ENCODE data around the gene RXFP4. TPM values are rescaled to one million over a fixed set of nuclear protein-coding genes. Genes with fewer than 3 reads are reported as not detected.
"Not testable (repeated sequence)": the region's sequence is repeated elsewhere in the genome, so short reads cannot be mapped to it uniquely, and the experiment has no call there.

RXFP4 gene
- total and polyA plus RNA-seq, 2 of the 13 experiments (the other 11 are each of a cell fraction or from before 2014, with no cell fraction given) = 0.38 to 1.4 TPM

- peak overlapping the region in 1 of 3 experiments; percentile 83; a peak in 1 of 6 replicates for H3K4me3 ChIP-seq (replicated peaks in 1 of 3; ENCODE audit: insufficient read depth in 1 of 3, low read depth in 2 of 3, low read length in 3 of 3)
- POLR2A ChIA-PET = interaction anchor here (0.9 to 3.1 kb wide), 7 partner anchors 10 to 71 kb away, joined by 3 to 21 read pairs (median 6); partner anchors contain the start of gene SYT11
- H3K36me3 ChIP-seq (replicated peaks in 1 of 2; ENCODE audit: control insufficient read depth in 1 of 2, insufficient read depth in 2 of 2, low read length in 2 of 2) = peaks cover 10 to 64% of the 10 kb centered on the region in 2 experiments; a peak in 4 of 5 replicates
- H3K4me1 ChIP-seq (ENCODE audit: insufficient read depth, low read length) = peaks cover 50% of the 10 kb centered on the region
- H3K9me3 ChIP-seq (ENCODE audit: low read length); ATAC-seq; BruUV-seq (replicated peaks); H2AFZ ChIP-seq (ENCODE audit: low read length); intact Hi-C loops (cut with micrococcal nuclease; ENCODE audit: unreplicated experiment); CTCF ChIA-PET (ENCODE audit: low intra/inter-chr PET ratio, low total read pairs); DNase-seq (ENCODE audit: low spot score); H3K27ac ChIP-seq (ENCODE audit: extremely low read length, insufficient read depth, low read length); H3K27me3 ChIP-seq (ENCODE audit: control insufficient read depth in 1 of 2, insufficient read depth in 2 of 2, low read length in 2 of 2); FAIRE-seq: not testable (repeated sequence)
- peak overlapping the region; percentile 15; the same call in 1 of the 2 replicates for H3K9ac ChIP-seq (ENCODE audit: insufficient read depth, low read depth, low read length)
- H4K20me1 ChIP-seq (ENCODE audit: insufficient read depth, low read length) = peaks cover 26% of the 10 kb centered on the region; the same call in 1 of the 2 replicates
- peaks cover 54% of the 10 kb centered on the region for H3K79me2 ChIP-seq (ENCODE audit: insufficient read depth, low read length)
- 92% methylated on average over 10 of the region's 10 CpGs for WGBS (ENCODE audit: low lambda C conversion rate)
- in situ Hi-C loops (cut with HindIII; ENCODE audit: extremely low pct_ligation_motif_present, low pct_unique_long_range_greater_than_20kb) = loop anchor here (10.0 kb wide), 1 partner anchor 54 kb away; no protein-coding TSS in a partner anchor
- peak overlapping the region; percentile 95 for H3K4me2 ChIP-seq (ENCODE audit: low read depth, low read length)
These were observed 10.7 kb upstream of the RXFP4 start for GRCh38 chr1:155930725-155931124.

DNA sequence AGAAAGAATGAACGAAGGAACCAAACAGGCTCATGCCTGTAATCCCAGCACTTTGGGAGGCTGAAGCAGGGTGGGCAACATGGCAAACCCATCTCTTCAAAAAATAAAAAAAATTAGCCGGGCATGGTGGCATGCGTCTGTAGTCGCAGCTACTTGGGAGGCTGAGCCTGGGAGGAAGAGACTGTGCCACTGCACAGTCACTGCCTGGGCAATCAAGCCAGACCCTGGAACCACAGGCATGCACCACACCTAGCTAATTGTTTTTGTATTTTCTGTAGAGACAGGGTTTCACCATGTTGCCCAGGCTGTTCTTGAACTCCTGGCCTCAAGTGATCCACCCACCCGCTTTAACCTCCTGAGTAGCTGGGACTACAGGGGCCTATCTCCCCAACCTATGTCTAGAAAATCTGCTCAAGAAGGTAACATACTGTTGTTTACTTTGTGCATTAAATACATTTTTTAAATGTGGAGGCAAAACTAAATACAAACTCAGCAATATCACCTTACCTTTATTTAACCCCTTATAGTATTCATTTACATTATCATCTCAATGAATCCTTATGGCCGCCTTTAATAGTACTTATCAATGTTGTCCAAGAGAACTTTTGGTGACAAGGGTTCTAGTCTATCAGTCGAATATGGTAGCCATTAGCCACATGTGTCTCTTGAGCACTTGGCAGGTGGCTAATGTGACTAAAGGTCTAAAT lies 10.0 kb upstream of the RXFP4 start:
- no peak overlapping the region for H3K27ac ChIP-seq (ENCODE audit: extremely low read length, insufficient read depth, low read length)

More for the DNA sequence above, 10.0 kb upstream of the RXFP4 start:
- no peak for FAIRE-seq
- H3K4me3 ChIP-seq (replicated peaks in 1 of 3; ENCODE audit: insufficient read depth in 1 of 3, low read depth in 2 of 3, low read length in 3 of 3) = peak overlapping the region in 2 of 3 experiments; percentile 34 to 83; a peak in 4 of 6 replicates
- H3K79me2 ChIP-seq (ENCODE audit: insufficient read depth, low read length) = peaks cover 54% of the 10 kb centered on the region
- peak in 1 of 2 experiments; percentile 20; a peak in 1 of 4 replicates for TF ChIP-seq POLR2A (IDR thresholded peaks at IDR 0.05; ENCODE audit: insufficient read depth in 1 of 2, low read depth in 2 of 2, low read length in 2 of 2)
- no peak for TF ChIP-seq ATRX (CRISPR knock-in tag; IDR thresholded peaks at IDR 0.05; ENCODE audit: borderline replicate concordance)
- TF ChIP-seq, protein P1, sequence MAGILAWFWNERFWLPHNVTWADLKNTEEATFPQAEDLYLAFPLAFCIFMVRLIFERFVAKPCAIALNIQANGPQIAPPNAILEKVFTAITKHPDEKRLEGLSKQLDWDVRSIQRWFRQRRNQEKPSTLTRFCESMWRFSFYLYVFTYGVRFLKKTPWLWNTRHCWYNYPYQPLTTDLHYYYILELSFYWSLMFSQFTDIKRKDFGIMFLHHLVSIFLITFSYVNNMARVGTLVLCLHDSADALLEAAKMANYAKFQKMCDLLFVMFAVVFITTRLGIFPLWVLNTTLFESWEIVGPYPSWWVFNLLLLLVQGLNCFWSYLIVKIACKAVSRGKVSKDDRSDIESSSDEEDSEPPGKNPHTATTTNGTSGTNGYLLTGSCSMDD (CRISPR knock-in tag; IDR thresholded peaks at IDR 0.05) = no peak
- TF ChIP-seq, protein P2, sequence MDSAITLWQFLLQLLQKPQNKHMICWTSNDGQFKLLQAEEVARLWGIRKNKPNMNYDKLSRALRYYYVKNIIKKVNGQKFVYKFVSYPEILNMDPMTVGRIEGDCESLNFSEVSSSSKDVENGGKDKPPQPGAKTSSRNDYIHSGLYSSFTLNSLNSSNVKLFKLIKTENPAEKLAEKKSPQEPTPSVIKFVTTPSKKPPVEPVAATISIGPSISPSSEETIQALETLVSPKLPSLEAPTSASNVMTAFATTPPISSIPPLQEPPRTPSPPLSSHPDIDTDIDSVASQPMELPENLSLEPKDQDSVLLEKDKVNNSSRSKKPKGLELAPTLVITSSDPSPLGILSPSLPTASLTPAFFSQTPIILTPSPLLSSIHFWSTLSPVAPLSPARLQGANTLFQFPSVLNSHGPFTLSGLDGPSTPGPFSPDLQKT (CRISPR knock-in tag; IDR thresholded peaks at IDR 0.05; ENCODE audit: borderline replicate concordance) = no peak
- TF ChIP-seq POLR2AphosphoS5 (IDR thresholded peaks at IDR 0.05; ENCODE audit: low read depth, low read length) = 0 out of 2 replicates have a peak, but pooled peaks have one; percentile 3
- peak in 1 of 2 experiments; percentile 25; a peak in 1 of 4 replicates for TF ChIP-seq MAFK (conservative IDR thresholded peaks at IDR 0.05 in 1 of 2, IDR thresholded peaks at IDR 0.05 in 1 of 2; ENCODE audit: low read length in 2 of 2)
- TF ChIP-seq MAFF (IDR thresholded peaks at IDR 0.05; ENCODE audit: low read depth, low read length) = 0 out of 2 replicates have a peak, but pooled peaks have one; percentile 23
- TF ChIP-seq RBFOX2 (IDR thresholded peaks at IDR 0.05; ENCODE audit: low read depth, low read length) = peak; percentile 57
- no peak for TF ChIP-seq GFI1 (CRISPR knock-in tag; IDR thresholded peaks at IDR 0.05; ENCODE audit: borderline replicate concordance)
- TF ChIP-seq HOXA7 (CRISPR knock-in tag; IDR thresholded peaks at IDR 0.05) = no peak
- no peak for TF ChIP-seq FOXP1 (IDR thresholded peaks at IDR 0.05)
- no peak for TF ChIP-seq FOXP1 (CRISPR knock-in tag; IDR thresholded peaks at IDR 0.05)
- no peak for TF ChIP-seq MEIS2 (CRISPR knock-in tag; IDR thresholded peaks at IDR 0.05)
- no peaks in the 10 kb centered on the region for H3K9me3 ChIP-seq (ENCODE audit: low read length)
- 94% methylated on average over 7 of the region's 7 CpGs for WGBS (ENCODE audit: low lambda C conversion rate)
- ChIA-PET POLR2A (interaction anchor here (0.9 to 3.1 kb wide), 6 partner anchors 9 to 72 kb away, joined by 3 to 21 read pairs (median 6); partner anchors contain the start of gene SYT11), CTCF (ENCODE audit: low intra/inter-chr PET ratio, low total read pairs) (no interaction called here)
- peaks cover 50% of the 10 kb centered on the region for H3K4me1 ChIP-seq (ENCODE audit: insufficient read depth, low read length)
- H3K4me2 ChIP-seq (ENCODE audit: low read depth, low read length) = peak overlapping the region; percentile 95
- no peak for DNase-seq (ENCODE audit: low spot score)
- intact Hi-C loops (cut with micrococcal nuclease; ENCODE audit: unreplicated experiment) (no loop called here), in situ Hi-C loops (cut with HindIII; ENCODE audit: extremely low pct_ligation_motif_present, low pct_unique_long_range_greater_than_20kb) (loop anchor here (10.0 kb wide), 1 partner anchor 53 kb away; no protein-coding TSS in a partner anchor)
- no peak for ATAC-seq
- peak overlapping the region; percentile 16; the same call in 1 of the 2 replicates for H3K9ac ChIP-seq (ENCODE audit: insufficient read depth, low read depth, low read length)
- BruUV-seq (replicated peaks) = no TSS peak
- H3K36me3 ChIP-seq (replicated peaks in 1 of 2; ENCODE audit: control insufficient read depth in 1 of 2, insufficient read depth in 2 of 2, low read length in 2 of 2) = peaks cover 6 to 57% of the 10 kb centered on the region in 2 experiments; a peak in 4 of 5 replicates
- H3K27me3 ChIP-seq (ENCODE audit: control insufficient read depth in 1 of 2, insufficient read depth in 2 of 2, low read length in 2 of 2) = no peaks in the 10 kb centered on the region; a peak in 1 of 5 replicates
- no peak overlapping the region for H2AFZ ChIP-seq (ENCODE audit: low read length)
- peaks cover 26% of the 10 kb centered on the region; the same call in 1 of the 2 replicates for H4K20me1 ChIP-seq (ENCODE audit: insufficient read depth, low read length)

Measured in HepG2 (cell line).